Gastrocnemius medialis (tissue), 4 donors: Measurements from ENCODE around the gene DBX1.

Source experiments
- POLR2A ChIP-seq, 2 donors: fragments of 450-650 bp; IDR thresholded peaks; one replicate each; pipeline ENCODE4 v1.6.1; 2017; ENCODE audit warnings: antibody characterized with exemption in 2 of 2, mild to moderate bottlenecking in 2 of 2, moderate library complexity in 2 of 2
- TF ChIP-seq, protein P1 (sequence below), 5 experiments: fragments of 450-650 bp in 3 of 5; fragments of 200-600 bp in 2 of 5; sonication (generic) in 2 of 5; IDR thresholded peaks in 4 of 5; conservative IDR thresholded peaks in 1 of 5; 1 replicate in 4 of 5; 2 replicates in 1 of 5; pipeline ENCODE4 v1.5.1; 2016 to 2019; ENCODE audit warnings: antibody characterized with exemption in 5 of 5, mild to moderate bottlenecking in 3 of 5, moderate library complexity in 3 of 5

DNA sequence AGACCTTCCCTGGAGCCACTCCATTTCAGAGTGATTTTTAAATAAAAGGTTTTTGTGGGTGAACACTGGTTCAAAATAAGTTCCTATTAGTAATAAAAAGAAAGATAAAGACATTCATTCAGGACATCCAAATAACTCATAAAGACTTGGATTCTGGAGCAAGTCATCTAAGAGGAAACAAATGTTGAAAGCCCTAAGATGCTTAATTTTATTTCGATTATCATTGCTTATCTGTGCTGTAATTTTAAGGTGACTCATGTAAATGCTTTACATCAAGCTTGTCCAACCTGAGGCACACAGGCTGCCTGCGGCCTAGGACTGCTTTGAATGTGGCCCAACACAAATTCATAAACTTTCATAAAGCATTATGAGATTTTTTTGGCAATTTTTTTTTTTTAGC lies 34.2 kb upstream of the DBX1 start:
- TF ChIP-seq, protein P1, sequence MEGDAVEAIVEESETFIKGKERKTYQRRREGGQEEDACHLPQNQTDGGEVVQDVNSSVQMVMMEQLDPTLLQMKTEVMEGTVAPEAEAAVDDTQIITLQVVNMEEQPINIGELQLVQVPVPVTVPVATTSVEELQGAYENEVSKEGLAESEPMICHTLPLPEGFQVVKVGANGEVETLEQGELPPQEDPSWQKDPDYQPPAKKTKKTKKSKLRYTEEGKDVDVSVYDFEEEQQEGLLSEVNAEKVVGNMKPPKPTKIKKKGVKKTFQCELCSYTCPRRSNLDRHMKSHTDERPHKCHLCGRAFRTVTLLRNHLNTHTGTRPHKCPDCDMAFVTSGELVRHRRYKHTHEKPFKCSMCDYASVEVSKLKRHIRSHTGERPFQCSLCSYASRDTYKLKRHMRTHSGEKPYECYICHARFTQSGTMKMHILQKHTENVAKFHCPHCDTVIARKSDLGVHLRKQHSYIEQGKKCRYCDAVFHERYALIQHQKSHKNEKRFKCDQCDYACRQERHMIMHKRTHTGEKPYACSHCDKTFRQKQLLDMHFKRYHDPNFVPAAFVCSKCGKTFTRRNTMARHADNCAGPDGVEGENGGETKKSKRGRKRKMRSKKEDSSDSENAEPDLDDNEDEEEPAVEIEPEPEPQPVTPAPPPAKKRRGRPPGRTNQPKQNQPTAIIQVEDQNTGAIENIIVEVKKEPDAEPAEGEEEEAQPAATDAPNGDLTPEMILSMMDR (IDR thresholded peaks at IDR 0.05 in 4 of 5, conservative IDR thresholded peaks at IDR 0.05 in 1 of 5) = no peak
- no peak for TF ChIP-seq POLR2A (IDR thresholded peaks at IDR 0.05)
